ENCODE results near the gene CTDSP1.

DNA sequence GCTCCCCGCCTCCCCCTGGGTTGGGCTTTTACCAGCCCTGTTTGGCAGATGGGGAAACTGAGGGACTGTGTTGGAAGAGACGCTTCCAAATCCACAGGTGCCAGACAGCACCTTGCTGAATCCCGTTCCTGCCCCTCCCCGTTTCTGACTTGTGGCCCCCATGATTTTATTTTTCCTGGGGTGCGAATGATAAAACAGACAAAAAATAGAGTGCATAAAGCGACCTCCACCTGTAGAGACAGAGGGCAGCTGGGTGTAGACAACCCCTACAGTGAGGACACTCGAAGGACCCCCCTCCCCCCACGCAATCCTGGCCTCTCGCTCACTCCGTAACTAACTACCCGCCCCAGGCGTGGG lies 2.2 kb upstream of the CTDSP1 start:
- TF ChIP-seq, protein P1, sequence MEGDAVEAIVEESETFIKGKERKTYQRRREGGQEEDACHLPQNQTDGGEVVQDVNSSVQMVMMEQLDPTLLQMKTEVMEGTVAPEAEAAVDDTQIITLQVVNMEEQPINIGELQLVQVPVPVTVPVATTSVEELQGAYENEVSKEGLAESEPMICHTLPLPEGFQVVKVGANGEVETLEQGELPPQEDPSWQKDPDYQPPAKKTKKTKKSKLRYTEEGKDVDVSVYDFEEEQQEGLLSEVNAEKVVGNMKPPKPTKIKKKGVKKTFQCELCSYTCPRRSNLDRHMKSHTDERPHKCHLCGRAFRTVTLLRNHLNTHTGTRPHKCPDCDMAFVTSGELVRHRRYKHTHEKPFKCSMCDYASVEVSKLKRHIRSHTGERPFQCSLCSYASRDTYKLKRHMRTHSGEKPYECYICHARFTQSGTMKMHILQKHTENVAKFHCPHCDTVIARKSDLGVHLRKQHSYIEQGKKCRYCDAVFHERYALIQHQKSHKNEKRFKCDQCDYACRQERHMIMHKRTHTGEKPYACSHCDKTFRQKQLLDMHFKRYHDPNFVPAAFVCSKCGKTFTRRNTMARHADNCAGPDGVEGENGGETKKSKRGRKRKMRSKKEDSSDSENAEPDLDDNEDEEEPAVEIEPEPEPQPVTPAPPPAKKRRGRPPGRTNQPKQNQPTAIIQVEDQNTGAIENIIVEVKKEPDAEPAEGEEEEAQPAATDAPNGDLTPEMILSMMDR (IDR thresholded peaks at IDR 0.05) = no peak
- no peak for TF ChIP-seq POLR2A (IDR thresholded peaks at IDR 0.05)

Measured in right lobe of liver (tissue), 4 donors.